Nephron (organoid): ENCODE data around the gene PITPNC1.
A peak's percentile ranks its signal among the peaks of the same experiment; 100 is the strongest.

Experiments used
- H3K27ac Mint-ChIP-seq, 3 experiments: 2 replicates each; pipeline ENCODE4 v1.8.0; 2020; ENCODE audit warnings: mixed read lengths in 3 of 3, mild to moderate bottlenecking in 2 of 3, moderate library complexity in 1 of 3
- H3K27me3 Mint-ChIP-seq: 2 replicates; pipeline ENCODE4 v1.8.0; 2021; ENCODE audit warnings: low read depth, mild to moderate bottlenecking, moderate library complexity, mixed read lengths
- H3K36me3 Mint-ChIP-seq: 2 replicates; pipeline ENCODE4 v1.8.0; 2020; ENCODE audit warnings: low read depth, mixed read lengths
- H3K4me1 Mint-ChIP-seq: 2 replicates; pipeline ENCODE4 v1.8.0; 2020; ENCODE audit warnings: mixed read lengths
- H3K4me3 Mint-ChIP-seq, 3 experiments: 2 replicates each; pipeline ENCODE4 v1.8.0; 2020; ENCODE audit warnings: mild to moderate bottlenecking in 3 of 3, mixed read lengths in 3 of 3, moderate library complexity in 2 of 3
- H3K9me3 Mint-ChIP-seq: 2 replicates; pipeline ENCODE4 v1.8.0; 2020; ENCODE audit warnings: mixed read lengths
- TF ChIP-seq, protein P1 (sequence below), 3 experiments: fragments of 200-600 bp; sonication (generic); IDR thresholded peaks; one replicate each; pipeline ENCODE4 v1.5.0; 2021; ENCODE audit warnings: antibody characterized with exemption in 3 of 3; ENCODE audit not compliant: unreplicated experiment in 3 of 3

PITPNC1 gene

DNA sequence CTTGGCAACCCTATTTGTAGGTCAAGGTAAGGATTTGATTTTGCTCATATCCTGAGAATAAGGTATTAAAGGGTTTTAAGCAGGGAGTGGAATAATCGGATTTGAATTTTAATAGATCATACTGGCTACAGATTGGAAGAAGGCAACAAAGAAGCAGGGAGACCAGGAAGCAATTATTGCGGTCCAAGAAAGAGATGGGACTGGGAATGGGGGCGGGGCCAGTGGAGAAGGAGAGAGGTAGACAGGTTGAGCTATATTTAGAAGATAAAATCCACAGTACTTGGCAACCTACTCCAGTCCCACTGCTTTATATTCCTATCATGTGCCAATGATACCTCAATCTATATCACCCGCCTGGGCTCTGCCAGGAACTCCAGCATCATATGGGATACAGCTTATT is 334.8 kb downstream of the PITPNC1 start:
- Mint-ChIP-seq H3K36me3 (no peaks in the 10 kb centered on the region), H3K27ac (no peak overlapping the region), H3K9me3 (no peaks in the 10 kb centered on the region), H3K4me1 (peaks cover under 1% of the 10 kb centered on the region), H3K4me3 (no peak overlapping the region), H3K27me3 (peaks cover 5% of the 10 kb centered on the region)
- TF ChIP-seq, protein P1, sequence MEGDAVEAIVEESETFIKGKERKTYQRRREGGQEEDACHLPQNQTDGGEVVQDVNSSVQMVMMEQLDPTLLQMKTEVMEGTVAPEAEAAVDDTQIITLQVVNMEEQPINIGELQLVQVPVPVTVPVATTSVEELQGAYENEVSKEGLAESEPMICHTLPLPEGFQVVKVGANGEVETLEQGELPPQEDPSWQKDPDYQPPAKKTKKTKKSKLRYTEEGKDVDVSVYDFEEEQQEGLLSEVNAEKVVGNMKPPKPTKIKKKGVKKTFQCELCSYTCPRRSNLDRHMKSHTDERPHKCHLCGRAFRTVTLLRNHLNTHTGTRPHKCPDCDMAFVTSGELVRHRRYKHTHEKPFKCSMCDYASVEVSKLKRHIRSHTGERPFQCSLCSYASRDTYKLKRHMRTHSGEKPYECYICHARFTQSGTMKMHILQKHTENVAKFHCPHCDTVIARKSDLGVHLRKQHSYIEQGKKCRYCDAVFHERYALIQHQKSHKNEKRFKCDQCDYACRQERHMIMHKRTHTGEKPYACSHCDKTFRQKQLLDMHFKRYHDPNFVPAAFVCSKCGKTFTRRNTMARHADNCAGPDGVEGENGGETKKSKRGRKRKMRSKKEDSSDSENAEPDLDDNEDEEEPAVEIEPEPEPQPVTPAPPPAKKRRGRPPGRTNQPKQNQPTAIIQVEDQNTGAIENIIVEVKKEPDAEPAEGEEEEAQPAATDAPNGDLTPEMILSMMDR (IDR thresholded peaks at IDR 0.05; ENCODE audit: unreplicated experiment in 3 of 3): no peak

- Mint-ChIP-seq H3K4me3 (no peak overlapping the region), H3K36me3 (no peaks in the 10 kb centered on the region), H3K4me1 (peaks cover 5% of the 10 kb centered on the region), H3K9me3 (no peaks in the 10 kb centered on the region), H3K27me3 (peaks cover 5% of the 10 kb centered on the region), H3K27ac (no peak overlapping the region)
- TF ChIP-seq, protein P1 (IDR thresholded peaks at IDR 0.05; ENCODE audit: unreplicated experiment in 3 of 3): no peak
Measured at GRCh38 chr17:67712375-67712774, 335.3 kb downstream of the PITPNC1 start.

DNA sequence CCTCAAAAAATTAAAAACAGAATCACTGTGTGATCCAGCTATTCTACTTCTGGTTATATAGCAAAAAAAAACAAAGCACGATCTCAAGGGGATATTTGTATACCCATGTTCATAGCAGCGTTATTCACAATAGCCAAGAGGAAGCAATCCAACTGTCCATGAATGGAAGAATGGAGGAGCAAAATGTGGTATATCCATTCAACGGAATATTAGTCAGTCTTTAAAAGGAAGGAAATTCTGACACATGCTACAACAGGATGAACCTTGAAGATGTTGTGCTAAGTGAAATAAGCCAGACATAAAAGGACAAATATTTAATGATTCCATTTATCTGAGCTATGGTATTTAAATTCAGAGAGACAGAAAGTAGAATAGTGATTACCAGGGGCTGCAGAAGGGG is 336.1 kb downstream of the PITPNC1 start:
- H3K27me3 Mint-ChIP-seq: peaks cover 5% of the 10 kb centered on the region
- no peaks in the 10 kb centered on the region for H3K36me3 Mint-ChIP-seq
- no peak overlapping the region for H3K4me3 Mint-ChIP-seq
- TF ChIP-seq, protein P1 (IDR thresholded peaks at IDR 0.05; ENCODE audit: unreplicated experiment in 3 of 3): no peak
- H3K9me3 Mint-ChIP-seq: no peaks in the 10 kb centered on the region
- H3K4me1 Mint-ChIP-seq: peaks cover 13% of the 10 kb centered on the region
- no peak overlapping the region for H3K27ac Mint-ChIP-seq

GRCh38 chr17:67716405-67716798 is 339.3 kb downstream of the PITPNC1 start:
- peak overlapping the region; percentile 19 to 99 (median 98) for H3K4me3 Mint-ChIP-seq
- peaks cover 19% of the 10 kb centered on the region for H3K4me1 Mint-ChIP-seq
- peaks cover 7% of the 10 kb centered on the region for H3K36me3 Mint-ChIP-seq
- H3K27ac Mint-ChIP-seq: peak overlapping the region; percentile 97 to 100 (median 99)
- TF ChIP-seq, protein P1 (IDR thresholded peaks at IDR 0.05; ENCODE audit: unreplicated experiment in 3 of 3): no peak
- no peaks in the 10 kb centered on the region for H3K9me3 Mint-ChIP-seq
- no peaks in the 10 kb centered on the region for H3K27me3 Mint-ChIP-seq

DNA sequence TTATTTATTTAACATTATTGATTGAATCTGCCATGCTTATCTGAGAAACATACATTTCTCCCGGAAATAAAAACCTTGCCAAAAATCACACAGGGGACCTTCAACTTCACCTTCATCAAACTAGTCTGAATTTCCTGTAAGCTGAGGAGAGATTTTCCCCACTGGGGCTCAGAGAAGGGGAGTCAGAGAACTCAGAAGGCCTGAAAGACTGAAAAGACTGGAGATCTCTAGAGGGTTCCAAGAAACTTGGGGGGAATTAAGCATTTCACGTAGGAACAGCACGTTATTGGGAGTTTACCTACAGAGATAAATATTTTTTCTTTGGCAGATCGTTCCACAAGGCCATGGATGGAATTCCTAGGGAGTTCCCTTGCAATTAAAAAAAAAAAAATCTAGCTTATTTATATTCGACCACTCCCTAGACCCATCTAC is 340.1 kb downstream of the PITPNC1 start:
- Mint-ChIP-seq H3K4me1 (peaks cover 19% of the 10 kb centered on the region), H3K4me3 (peak overlapping the region; percentile 98 to 99 (median 98)), H3K27me3 (no peaks in the 10 kb centered on the region), H3K9me3 (no peaks in the 10 kb centered on the region), H3K36me3 (peaks cover 15% of the 10 kb centered on the region), H3K27ac (peak overlapping the region; percentile 97 to 100 (median 99))
- TF ChIP-seq, protein P1 (IDR thresholded peaks at IDR 0.05; ENCODE audit: unreplicated experiment in 3 of 3): no peak

DNA sequence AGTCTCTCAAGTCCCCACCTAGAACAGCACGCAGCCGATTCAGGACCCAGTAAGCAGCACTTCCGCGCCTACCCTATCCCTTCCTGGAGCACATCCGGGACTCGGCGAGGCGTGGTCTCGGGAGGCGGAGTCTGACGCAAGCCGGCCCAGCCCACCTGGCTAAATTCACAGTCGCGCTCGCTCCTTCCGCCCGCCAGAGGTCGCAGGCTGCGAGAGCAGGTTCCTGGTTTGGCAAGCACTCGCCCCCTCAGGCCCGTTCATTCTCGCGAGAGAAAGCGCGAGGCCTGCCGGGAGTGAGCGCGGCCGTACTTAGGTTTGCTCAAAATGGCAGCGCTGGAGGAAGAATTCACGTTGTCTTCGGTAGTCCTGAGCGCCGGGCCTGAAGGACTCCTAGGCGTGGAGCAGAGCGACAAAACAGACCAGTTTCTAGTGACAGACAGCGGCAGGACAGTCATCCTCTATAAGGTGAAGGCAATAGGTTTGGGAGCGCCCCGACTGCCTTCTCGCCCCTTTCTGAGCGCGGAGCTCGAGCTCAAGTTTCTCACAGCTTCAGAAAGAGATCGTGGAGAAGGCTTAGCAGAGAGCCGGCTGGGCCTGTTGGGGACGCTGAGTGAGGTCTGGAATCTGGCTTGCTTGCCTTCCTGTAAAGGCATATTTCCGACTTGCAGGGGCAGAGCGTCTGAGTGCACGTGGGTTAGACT is 340.7 kb downstream of the PITPNC1 start, which contains the start of gene NOL11:
Gene NOL11 (plus strand): TSS at position 313 of the 701 bp plus-strand sequence. CDS start 12 bp downstream, at position 325.
- no peaks in the 10 kb centered on the region for H3K9me3 Mint-ChIP-seq
- H3K27me3 Mint-ChIP-seq: no peaks in the 10 kb centered on the region
- H3K36me3 Mint-ChIP-seq: peaks cover 19% of the 10 kb centered on the region
- H3K27ac Mint-ChIP-seq: peak within 1 kb of the TSS; percentile 97 to 100 (median 99)
- TF ChIP-seq, protein P1 (IDR thresholded peaks at IDR 0.05; ENCODE audit: unreplicated experiment in 3 of 3): peak; percentile 87 to 96 (median 90)
- peak within 1 kb of the TSS; percentile 98 to 99 (median 98) for H3K4me3 Mint-ChIP-seq
- peaks cover 19% of the 10 kb centered on the region for H3K4me1 Mint-ChIP-seq
